Astrocyte (in vitro differentiated cells and primary cell): Measurements from ENCODE around the gene CLASP1. TPM values are rescaled to one million over a fixed set of nuclear protein-coding genes. Genes with fewer than 3 reads are reported as not detected.
A peak's percentile ranks its signal among the peaks of the same experiment; 100 is the strongest.

Experiments used
- DNase-seq: peaks from one replicate; pipeline ENCODE4 v3.0.0-alpha.2; 2010; ENCODE audit warnings: low read depth
- FAIRE-seq: peaks from 2 replicates; lab custom pipeline; 2011; peaks lifted over from hg19 to GRCh38; lab: Jason Lieb, UNC
- H2AFZ ChIP-seq: 2 replicates; pipeline ENCODE4 v1.6.0; 2012; ENCODE audit warnings: low read depth, low read length, inconsistent platforms
- H3K27ac ChIP-seq: 2 replicates; pipeline ENCODE4 v1.5.1; 2011; ENCODE audit warnings: low read depth, low read length, inconsistent platforms
- H3K27me3 ChIP-seq: 2 replicates; pipeline ENCODE4 v1.6.0; 2011; ENCODE audit warnings: low read length, inconsistent platforms; ENCODE audit not compliant: insufficient read depth
- H3K36me3 ChIP-seq: 2 replicates; pipeline ENCODE4 v1.5.1; 2011; ENCODE audit warnings: low read length, inconsistent platforms; ENCODE audit not compliant: insufficient read depth
- H3K4me1 ChIP-seq: 2 replicates; pipeline ENCODE4 v1.5.1; 2011; ENCODE audit warnings: low read length, inconsistent platforms; ENCODE audit not compliant: insufficient read depth
- H3K4me2 ChIP-seq: 2 replicates; pipeline ENCODE4 v1.6.0; 2012; ENCODE audit warnings: low read length, inconsistent platforms
- H3K4me3 ChIP-seq: 2 replicates; pipeline ENCODE4 v1.5.1; 2011; ENCODE audit warnings: low read depth, mild to moderate bottlenecking, low read length, inconsistent platforms; ENCODE audit not compliant: insufficient read depth
- H3K79me2 ChIP-seq: 2 replicates; pipeline ENCODE4 v1.6.0; 2012; ENCODE audit warnings: mild to moderate bottlenecking, low read length, inconsistent platforms; ENCODE audit not compliant: insufficient read depth
- H3K9ac ChIP-seq: 2 replicates; pipeline ENCODE4 v1.6.0; 2012; ENCODE audit warnings: mild to moderate bottlenecking, low read length, inconsistent platforms
- H3K9me3 ChIP-seq: 2 replicates; pipeline ENCODE4 v1.5.1; 2012; ENCODE audit warnings: low read depth, mild to moderate bottlenecking, low read length, inconsistent platforms; ENCODE audit not compliant: insufficient read depth
- H4K20me1 ChIP-seq: 2 replicates; pipeline ENCODE4 v1.6.0; 2012; ENCODE audit warnings: low read length, inconsistent platforms; ENCODE audit not compliant: insufficient read depth
- H3K27ac Mint-ChIP-seq: one replicate; pipeline ENCODE4 v1.8.0; 2021; ENCODE audit warnings: mild to moderate bottlenecking, mixed read lengths; ENCODE audit not compliant: unreplicated experiment
- H3K27me3 Mint-ChIP-seq: one replicate; pipeline ENCODE4 v1.8.0; 2021; ENCODE audit warnings: low read depth, mixed read lengths; ENCODE audit not compliant: unreplicated experiment
- H3K36me3 Mint-ChIP-seq: one replicate; pipeline ENCODE4 v1.8.0; 2021; ENCODE audit warnings: low read depth, mixed read lengths; ENCODE audit not compliant: unreplicated experiment
- H3K4me1 Mint-ChIP-seq: one replicate; pipeline ENCODE4 v1.8.0; 2021; ENCODE audit warnings: low read depth, mixed read lengths; ENCODE audit not compliant: unreplicated experiment
- H3K4me3 Mint-ChIP-seq: one replicate; pipeline ENCODE4 v1.8.0; 2021; ENCODE audit warnings: mild to moderate bottlenecking, moderate library complexity, mixed read lengths; ENCODE audit not compliant: unreplicated experiment
- H3K9me3 Mint-ChIP-seq: one replicate; pipeline ENCODE4 v1.8.0; 2021; ENCODE audit warnings: mild to moderate bottlenecking, mixed read lengths; ENCODE audit not compliant: unreplicated experiment
- EZH2 ChIP-seq: IDR thresholded peaks from 2 replicates; pipeline ENCODE4 v1.6.1; 2012; ENCODE audit warnings: mild to moderate bottlenecking, low read length, inconsistent platforms; ENCODE audit not compliant: insufficient read depth
- total RNA-seq: library from RNA; stranded (reverse); gene quantifications from 2 replicates; pipeline ENCODE4 v1.2.1, GENCODE V29; 2021
- TF ChIP-seq, protein P1 (sequence below): IDR thresholded peaks from 2 replicates; pipeline ENCODE4 v1.5.1; 2011; ENCODE audit warnings: low read depth, mild to moderate bottlenecking, inconsistent platforms, low read length, moderate library complexity; ENCODE audit not compliant: insufficient read depth

CLASP1 gene
- total RNA-seq, 1 donor from 2014 or later = 56.7 TPM

DNA sequence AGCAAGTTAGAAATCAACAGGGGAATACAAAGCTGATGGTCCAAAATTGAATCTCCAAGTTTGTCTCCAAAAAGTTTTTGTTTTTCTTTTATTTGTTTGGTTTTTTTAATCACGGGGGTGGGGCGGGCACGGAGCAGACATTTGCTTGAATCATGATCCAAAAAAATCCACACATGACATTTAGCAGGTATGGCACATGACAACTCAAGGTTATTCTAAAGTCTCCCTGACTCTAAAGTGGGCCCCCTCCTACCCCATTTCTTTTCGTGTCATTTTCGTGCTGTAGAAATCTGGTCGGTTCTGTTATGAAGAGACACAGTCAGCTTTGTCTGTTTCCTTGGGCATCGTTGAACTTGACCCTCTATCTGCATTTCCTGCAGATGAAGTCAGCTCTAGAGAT lies 104.0 kb downstream of the CLASP1 start:
- Histone ChIP-seq H3K9me3 (no peaks in the 10 kb centered on the region), H3K79me2 (peaks cover 86% of the 10 kb centered on the region), H2AFZ (no peak overlapping the region), H3K27me3 (no peaks in the 10 kb centered on the region), H3K9ac (no peak overlapping the region), H4K20me1 (peaks cover 83% of the 10 kb centered on the region), H3K36me3 (no peaks in the 10 kb centered on the region), H3K4me2 (no peak overlapping the region), H3K27ac (no peak overlapping the region), H3K4me3 (no peak overlapping the region), H3K4me1 (peaks cover 4% of the 10 kb centered on the region)
- TF ChIP-seq, protein P1, sequence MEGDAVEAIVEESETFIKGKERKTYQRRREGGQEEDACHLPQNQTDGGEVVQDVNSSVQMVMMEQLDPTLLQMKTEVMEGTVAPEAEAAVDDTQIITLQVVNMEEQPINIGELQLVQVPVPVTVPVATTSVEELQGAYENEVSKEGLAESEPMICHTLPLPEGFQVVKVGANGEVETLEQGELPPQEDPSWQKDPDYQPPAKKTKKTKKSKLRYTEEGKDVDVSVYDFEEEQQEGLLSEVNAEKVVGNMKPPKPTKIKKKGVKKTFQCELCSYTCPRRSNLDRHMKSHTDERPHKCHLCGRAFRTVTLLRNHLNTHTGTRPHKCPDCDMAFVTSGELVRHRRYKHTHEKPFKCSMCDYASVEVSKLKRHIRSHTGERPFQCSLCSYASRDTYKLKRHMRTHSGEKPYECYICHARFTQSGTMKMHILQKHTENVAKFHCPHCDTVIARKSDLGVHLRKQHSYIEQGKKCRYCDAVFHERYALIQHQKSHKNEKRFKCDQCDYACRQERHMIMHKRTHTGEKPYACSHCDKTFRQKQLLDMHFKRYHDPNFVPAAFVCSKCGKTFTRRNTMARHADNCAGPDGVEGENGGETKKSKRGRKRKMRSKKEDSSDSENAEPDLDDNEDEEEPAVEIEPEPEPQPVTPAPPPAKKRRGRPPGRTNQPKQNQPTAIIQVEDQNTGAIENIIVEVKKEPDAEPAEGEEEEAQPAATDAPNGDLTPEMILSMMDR = no peak
- TF ChIP-seq EZH2 = no peak
- H3K36me3 Mint-ChIP-seq = no peaks in the 10 kb centered on the region
- DNase-seq = no peak
- no peak for FAIRE-seq
- H3K27ac Mint-ChIP-seq = no peak overlapping the region
- H3K9me3 Mint-ChIP-seq = peaks cover 5% of the 10 kb centered on the region
- peaks cover 7% of the 10 kb centered on the region for H3K4me1 Mint-ChIP-seq
- no peak overlapping the region for H3K4me3 Mint-ChIP-seq
- H3K27me3 Mint-ChIP-seq = no peaks in the 10 kb centered on the region

DNA sequence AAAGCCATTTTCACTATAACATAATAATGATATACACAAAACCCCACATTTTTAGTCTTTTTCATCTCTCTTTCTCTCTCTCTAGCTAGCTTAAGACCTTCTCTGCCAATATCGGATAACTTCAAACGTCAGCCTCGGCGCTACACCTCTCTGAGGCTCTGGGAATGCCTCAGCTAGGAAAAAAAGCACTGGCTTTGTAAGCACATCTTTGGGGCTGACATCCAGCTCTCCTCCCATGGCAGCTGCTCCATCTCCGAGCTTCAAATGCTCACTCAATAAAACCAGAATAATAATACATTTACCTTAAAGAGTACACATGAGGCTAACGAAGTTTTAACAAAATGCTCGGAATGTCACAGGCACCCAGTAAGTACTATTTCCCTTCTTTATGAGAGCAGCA lies 107.8 kb downstream of the CLASP1 start:
- FAIRE-seq = no peak
- peak overlapping the region; percentile 21 for H3K4me2 ChIP-seq
- no peaks in the 10 kb centered on the region for H3K9me3 Mint-ChIP-seq

More for the DNA sequence above, 107.8 kb downstream of the CLASP1 start:
- H3K4me1 Mint-ChIP-seq = peaks cover 4% of the 10 kb centered on the region
- no peak for DNase-seq
- Histone ChIP-seq H2AFZ (no peak overlapping the region), H3K36me3 (no peaks in the 10 kb centered on the region), H3K9me3 (no peaks in the 10 kb centered on the region), H3K27me3 (no peaks in the 10 kb centered on the region), H3K27ac (no peak overlapping the region), H3K4me3 (no peak overlapping the region), H3K79me2 (peaks cover 81% of the 10 kb centered on the region), H3K9ac (no peak overlapping the region), H3K4me1 (peaks cover 4% of the 10 kb centered on the region), H4K20me1 (peaks cover 69% of the 10 kb centered on the region)
- TF ChIP-seq EZH2 = no peak
- TF ChIP-seq, protein P1 = no peak
- no peak overlapping the region for H3K4me3 Mint-ChIP-seq
- no peaks in the 10 kb centered on the region for H3K27me3 Mint-ChIP-seq
- no peak overlapping the region for H3K27ac Mint-ChIP-seq
- H3K36me3 Mint-ChIP-seq = no peaks in the 10 kb centered on the region
